Fibroblast of skin of left biceps (primary cell): Measurements from ENCODE around the gene SSX2B.
"Not testable (repeated sequence)": the region's sequence is repeated elsewhere in the genome, so short reads cannot be mapped to it uniquely, and the experiment has no call there.

Experiments
- DNase-seq, 2 experiments: peaks; one replicate each; pipeline ENCODE4 v3.0.0-alpha.2; 2013; ENCODE audit warnings: low read depth in 2 of 2

Gene SSX2B

GRCh38 chrX:52750952-52751351 is at the start of gene SSX2B:
TSS of gene SSX2B (plus strand) at chrX:52751252. CDS start at chrX:52752681, 1,429 bp downstream.
- DNase-seq = not testable (repeated sequence)

DNA sequence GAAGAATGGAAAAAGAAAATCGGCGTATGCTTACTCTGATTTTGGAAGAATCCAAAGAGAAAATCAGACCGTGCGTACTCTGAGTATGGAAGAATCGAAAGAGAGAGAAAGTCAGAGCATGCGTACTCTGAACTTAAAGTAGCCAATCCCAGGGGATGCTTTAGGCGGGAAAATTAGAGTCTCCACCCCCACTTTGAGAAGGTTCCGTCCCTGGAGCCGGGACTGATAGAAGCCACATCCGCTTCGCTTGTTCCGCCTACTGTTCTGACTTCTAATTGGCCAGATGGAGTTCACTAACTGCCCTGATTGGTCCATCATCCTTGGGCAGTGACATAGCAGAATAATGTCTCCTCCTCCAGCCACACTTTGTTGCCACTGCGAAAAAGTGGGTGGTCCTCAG is 44.0 kb upstream of the SSX2B start, which contains the start of gene SSX2:
SSX2 (minus strand) TSS at position 101 of the 400 bp plus-strand sequence. CDS start 1,429 bp downstream, outside the sequence.
- not testable (repeated sequence) for DNase-seq

GRCh38 chrX:52765983-52766382 is 14.9 kb downstream of the SSX2B start:
- not testable (repeated sequence) for DNase-seq

DNA sequence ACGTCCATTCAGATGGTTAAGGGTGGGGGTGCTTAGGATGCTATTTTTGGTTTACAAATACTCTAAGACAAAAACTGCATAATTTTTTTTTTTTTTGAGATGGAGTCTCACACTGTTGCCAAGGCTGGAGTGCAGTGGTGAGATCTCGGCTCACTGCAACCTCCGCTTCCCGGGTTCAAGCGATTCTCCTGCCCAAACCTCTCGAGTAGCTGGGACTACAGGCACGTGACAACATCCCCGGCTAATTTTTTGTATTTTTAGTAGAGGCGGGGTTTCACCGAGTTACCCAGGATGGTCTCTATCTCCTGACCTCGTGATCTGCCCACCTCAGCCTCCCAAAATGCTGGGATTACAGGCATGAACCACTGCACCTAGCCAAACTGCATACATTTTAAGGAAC is 22.5 kb downstream of the SSX2B start:
- not testable (repeated sequence) for DNase-seq

DNA sequence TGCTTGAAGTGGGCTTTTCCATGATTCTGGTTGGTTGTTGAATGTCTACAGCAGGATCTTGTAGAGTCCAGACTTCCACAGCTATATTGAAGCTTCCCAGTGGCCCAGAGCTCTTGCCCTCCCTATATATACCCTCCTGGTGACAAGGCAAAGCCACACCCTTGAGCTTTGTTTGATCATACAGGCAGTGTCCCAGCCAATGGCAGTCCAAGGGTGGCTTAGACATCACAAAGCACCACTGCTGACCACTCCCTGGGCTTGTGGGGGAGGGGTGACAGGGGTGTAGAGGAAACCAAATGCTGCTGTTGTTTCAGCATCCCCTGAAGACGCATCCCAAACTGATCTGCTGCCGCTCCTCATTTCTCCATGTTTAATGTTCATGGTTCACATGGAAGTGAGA is 46.3 kb downstream of the SSX2B start, which contains the start of gene SPANXN5:
SPANXN5 (minus strand) TSS at position 101 of the 400 bp plus-strand sequence; CDS start at position 22, 79 bp downstream.
- DNase-seq = not testable (repeated sequence)

DNA sequence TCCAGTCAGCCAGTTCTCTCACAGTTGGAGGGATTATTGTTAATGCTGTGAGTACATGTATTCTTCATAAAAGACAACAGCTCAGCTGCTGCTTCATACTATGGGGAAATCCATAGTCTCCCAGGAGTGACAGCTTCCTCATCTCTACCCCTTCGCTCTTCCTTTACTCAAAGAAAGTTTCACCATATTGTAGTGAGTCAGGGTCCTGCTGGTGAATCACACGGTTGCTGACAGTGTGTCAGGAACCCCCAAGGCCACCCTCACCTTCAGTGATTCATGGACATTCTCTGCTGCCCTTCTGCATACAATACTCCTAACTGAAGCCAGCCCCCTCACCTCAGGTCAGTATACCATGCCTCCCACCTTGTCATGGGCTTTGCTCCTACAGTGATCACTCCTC is 53.8 kb downstream of the SSX2B start:
- DNase-seq = not testable (repeated sequence)
